Gastrocnemius medialis (tissue), 4 donors: Measurements from ENCODE around the gene PWWP2B. TPM values are rescaled to one million over a fixed set of nuclear protein-coding genes. Genes with fewer than 3 reads are reported as not detected.

Experiments used
- ATAC-seq, 2 donors: fragments of 150-250 bp; one replicate each; pipeline ENCODE4 v1.9.1; 2016
- DNase-seq, 2 donors: peaks; one replicate each; pipeline ENCODE4 v3.0.0-alpha.2; 2019
- H3K27ac ChIP-seq, 4 donors: fragments of 200-600 bp; sonication (generic); 1 replicate in 1 of 4; 2 replicates in 3 of 4; pipeline ENCODE4 v1.5.1; 2016 to 2018; ENCODE audit warnings: mild to moderate bottlenecking in 2 of 4, moderate library complexity in 1 of 4
- H3K27me3 ChIP-seq, 3 donors: fragments of 200-600 bp; sonication (generic) in 2 of 3; 1 replicate in 1 of 3; 2 replicates in 2 of 3; pipeline versions ENCODE4 v1.5.1 to v1.6.0; 2016 to 2019; ENCODE audit warnings: mild to moderate bottlenecking in 1 of 3, moderate library complexity in 1 of 3
- H3K36me3 ChIP-seq, 2 donors: fragments of 200-600 bp; sonication (generic) in 1 of 2; one replicate each; pipeline ENCODE4 v1.5.1; 2017 to 2018
- H3K4me1 ChIP-seq, 2 donors: fragments of 200-600 bp; sonication (generic) in 1 of 2; one replicate each; pipeline ENCODE4 v1.5.1; 2016 to 2017; ENCODE audit warnings: mild to moderate bottlenecking in 2 of 2
- H3K4me3 ChIP-seq, 4 donors: fragments of 200-600 bp; sonication (generic) in 3 of 4; 1 replicate in 1 of 4; 2 replicates in 3 of 4; pipeline ENCODE4 v1.5.1; 2016 to 2019; ENCODE audit warnings: mild to moderate bottlenecking in 2 of 4
- H3K9me3 ChIP-seq, 3 donors: fragments of 200-600 bp; sonication (generic) in 2 of 3; 1 replicate in 1 of 3; 2 replicates in 2 of 3; pipeline ENCODE4 v1.5.1; 2016 to 2019
- POLR2A ChIP-seq, 2 donors: fragments of 450-650 bp; IDR thresholded peaks; one replicate each; pipeline ENCODE4 v1.6.1; 2017; ENCODE audit warnings: antibody characterized with exemption in 2 of 2, mild to moderate bottlenecking in 2 of 2, moderate library complexity in 2 of 2
- in situ Hi-C, 4 donors: fragments of 200-750 bp; cut with MboI; loops; one replicate each; pipeline versions ENCODE4 v1.15.0 to v1.8.0; 2017; ENCODE audit warnings: low sequenced_read_pairs in 4 of 4
- intact Hi-C: fragments of 100-400 bp; cut with DNase I; formaldehyde crosslinking; loops from one replicate; pipeline ENCODE4 v1.15.1; 2023; ENCODE audit warnings: low total_unique reads
- total RNA-seq, 4 donors: library from RNA; depleted of rRNA; stranded (reverse); fragments of >200 nt; gene quantifications; one replicate each; pipeline versions ENCODE4 v1.1.0 to v1.2.3, GENCODE V29; 2016
- TF ChIP-seq, protein P1 (sequence below), 5 experiments: fragments of 450-650 bp in 3 of 5; fragments of 200-600 bp in 2 of 5; sonication (generic) in 2 of 5; IDR thresholded peaks in 4 of 5; conservative IDR thresholded peaks in 1 of 5; 1 replicate in 4 of 5; 2 replicates in 1 of 5; pipeline ENCODE4 v1.5.1; 2016 to 2019; ENCODE audit warnings: antibody characterized with exemption in 5 of 5, mild to moderate bottlenecking in 3 of 5, moderate library complexity in 3 of 5

Gene PWWP2B
- total RNA-seq, 4 donors from 2014 or later, result 22.7 to 30.9 (median 24.4) TPM

DNA sequence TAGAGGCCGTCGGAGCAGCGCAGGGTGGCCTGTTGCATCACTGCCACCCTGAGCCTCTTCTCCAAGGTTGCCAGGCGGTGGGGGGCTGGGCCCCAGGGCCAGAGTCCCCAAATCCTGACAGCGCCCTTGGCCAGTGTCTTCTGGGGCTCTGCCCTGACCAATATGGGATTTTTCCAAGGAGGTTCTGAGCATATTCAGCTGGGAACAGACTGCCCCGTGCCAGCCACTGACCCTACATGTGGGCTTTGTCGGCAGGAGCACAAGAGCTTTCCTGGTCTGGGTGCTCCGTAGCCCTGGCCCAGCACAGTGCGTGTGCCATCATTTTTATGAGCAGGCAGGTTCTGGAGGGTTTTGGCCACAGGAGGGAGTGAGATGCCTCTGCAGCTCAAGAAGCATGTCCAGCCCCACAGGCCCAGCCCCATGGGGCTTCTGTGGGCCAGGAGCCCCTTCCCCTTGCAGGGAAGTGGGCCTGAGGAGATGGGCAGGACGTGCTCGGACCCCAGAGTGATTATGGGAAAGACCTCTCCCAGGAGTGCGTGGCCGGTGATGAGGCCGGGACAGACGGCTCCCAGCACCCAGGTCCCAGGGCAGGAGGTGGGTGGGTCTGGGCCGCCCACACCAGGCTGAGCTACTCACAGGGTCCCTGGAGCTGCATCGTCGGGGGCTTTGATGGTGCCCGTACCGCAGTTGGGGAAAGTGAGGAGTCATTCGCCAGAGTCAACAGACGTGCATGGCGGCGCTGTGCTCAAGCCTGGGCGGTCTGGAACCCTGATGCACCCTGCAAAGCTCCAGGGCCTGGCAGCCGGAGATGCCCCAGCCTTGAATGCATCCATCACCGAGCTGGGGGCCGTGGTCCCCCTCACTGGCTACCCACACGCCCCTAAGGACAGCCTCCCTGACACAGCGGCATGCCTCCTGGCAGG is 66.6 kb downstream of the PWWP2B start:
- in situ Hi-C loops, result loop anchor here in 3 of 4 donors (5.0 to 25.0 kb wide), 3 partner anchors 51 to 251 kb away; no protein-coding TSS in a partner anchor
- ATAC-seq (peak; percentile 47 to 62), DNase-seq (peak; percentile 51 to 62)
- Histone ChIP-seq H3K27ac (peak overlapping the region; percentile 91 to 98 (median 96)), H3K9me3 (no peaks in the 10 kb centered on the region), H3K27me3 (no peaks in the 10 kb centered on the region), H3K4me1 (peaks cover 27 to 32% of the 10 kb centered on the region in 2 donors), H3K4me3 (peak overlapping the region; percentile 19 to 46 (median 30)), H3K36me3 (no peaks in the 10 kb centered on the region)
- intact Hi-C loops, result loop anchor here (1.0 to 10.0 kb wide), 5 partner anchors 43 to 651 kb away; no protein-coding TSS in a partner anchor
- TF ChIP-seq, protein P1, sequence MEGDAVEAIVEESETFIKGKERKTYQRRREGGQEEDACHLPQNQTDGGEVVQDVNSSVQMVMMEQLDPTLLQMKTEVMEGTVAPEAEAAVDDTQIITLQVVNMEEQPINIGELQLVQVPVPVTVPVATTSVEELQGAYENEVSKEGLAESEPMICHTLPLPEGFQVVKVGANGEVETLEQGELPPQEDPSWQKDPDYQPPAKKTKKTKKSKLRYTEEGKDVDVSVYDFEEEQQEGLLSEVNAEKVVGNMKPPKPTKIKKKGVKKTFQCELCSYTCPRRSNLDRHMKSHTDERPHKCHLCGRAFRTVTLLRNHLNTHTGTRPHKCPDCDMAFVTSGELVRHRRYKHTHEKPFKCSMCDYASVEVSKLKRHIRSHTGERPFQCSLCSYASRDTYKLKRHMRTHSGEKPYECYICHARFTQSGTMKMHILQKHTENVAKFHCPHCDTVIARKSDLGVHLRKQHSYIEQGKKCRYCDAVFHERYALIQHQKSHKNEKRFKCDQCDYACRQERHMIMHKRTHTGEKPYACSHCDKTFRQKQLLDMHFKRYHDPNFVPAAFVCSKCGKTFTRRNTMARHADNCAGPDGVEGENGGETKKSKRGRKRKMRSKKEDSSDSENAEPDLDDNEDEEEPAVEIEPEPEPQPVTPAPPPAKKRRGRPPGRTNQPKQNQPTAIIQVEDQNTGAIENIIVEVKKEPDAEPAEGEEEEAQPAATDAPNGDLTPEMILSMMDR (IDR thresholded peaks at IDR 0.05 in 4 of 5, conservative IDR thresholded peaks at IDR 0.05 in 1 of 5), result peak; percentile 19 to 57 (median 47)
- TF ChIP-seq POLR2A (IDR thresholded peaks at IDR 0.05), result no peak

DNA sequence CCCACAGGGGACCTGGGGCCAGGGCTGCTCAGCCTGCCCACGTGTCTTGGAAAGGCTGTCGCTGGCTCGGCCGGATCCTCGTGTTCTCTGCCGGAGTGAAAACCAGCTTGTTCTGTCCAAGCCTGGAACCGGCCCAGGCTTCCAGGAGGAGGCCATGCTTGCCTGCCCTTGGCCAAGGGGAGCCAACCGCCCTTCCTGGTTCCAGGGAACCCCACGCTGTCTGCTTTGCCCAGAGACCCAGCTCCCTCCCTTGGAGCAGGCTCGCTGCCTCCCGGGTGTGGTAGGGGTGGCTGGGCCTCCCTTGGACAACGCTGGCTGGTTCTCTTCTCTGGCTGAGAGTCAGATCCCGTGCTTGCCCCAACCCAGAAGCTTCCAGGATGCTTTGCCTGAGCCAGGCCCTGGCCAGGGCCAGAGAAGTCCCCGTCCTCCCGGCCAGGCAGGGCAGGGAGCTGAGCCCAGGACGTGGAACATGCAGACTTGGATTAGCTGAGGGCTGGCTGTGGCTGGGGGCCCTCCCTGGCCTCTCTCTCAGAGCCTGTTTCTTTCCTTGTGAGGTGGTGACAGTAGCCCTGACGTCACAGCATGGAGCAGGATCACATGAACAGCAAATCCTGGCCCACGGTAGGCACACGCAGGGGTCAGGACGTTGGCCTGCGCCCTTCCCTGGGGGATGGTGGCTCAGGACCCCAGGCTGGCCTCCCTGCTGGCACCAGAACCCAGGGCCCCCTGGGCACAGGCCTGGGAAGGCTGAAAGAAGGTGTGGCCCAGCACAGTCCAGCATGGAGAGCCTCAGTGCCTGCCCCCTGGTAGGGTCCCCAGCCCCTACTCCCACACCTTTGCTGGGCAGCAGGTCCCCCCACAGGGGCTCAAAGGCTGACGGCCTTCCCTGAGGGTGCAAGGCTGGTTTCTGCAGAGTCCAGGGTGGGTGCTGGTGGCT is 67.5 kb downstream of the PWWP2B start:
- Histone ChIP-seq H3K27me3 (no peaks in the 10 kb centered on the region), H3K36me3 (no peaks in the 10 kb centered on the region), H3K27ac (peak overlapping the region; percentile 91 to 98 (median 96)), H3K4me3 (peak overlapping the region; percentile 19 to 46 (median 30)), H3K9me3 (no peaks in the 10 kb centered on the region), H3K4me1 (peaks cover 36 to 38% of the 10 kb centered on the region in 2 donors)
- intact Hi-C loops, result loop anchor here (1.0 to 10.0 kb wide), 5 partner anchors 42 to 650 kb away; no protein-coding TSS in a partner anchor
- peak in 1 of 2 donors; percentile 17 for TF ChIP-seq POLR2A (IDR thresholded peaks at IDR 0.05)
- TF ChIP-seq, protein P1 (IDR thresholded peaks at IDR 0.05 in 4 of 5, conservative IDR thresholded peaks at IDR 0.05 in 1 of 5), result no peak
- ATAC-seq, result peak; percentile 80 to 87
- in situ Hi-C loops, result loop anchor here in 3 of 4 donors (5.0 to 25.0 kb wide), 3 partner anchors 50 to 252 kb away; no protein-coding TSS in a partner anchor
- DNase-seq, result peak; percentile 93 to 95

DNA sequence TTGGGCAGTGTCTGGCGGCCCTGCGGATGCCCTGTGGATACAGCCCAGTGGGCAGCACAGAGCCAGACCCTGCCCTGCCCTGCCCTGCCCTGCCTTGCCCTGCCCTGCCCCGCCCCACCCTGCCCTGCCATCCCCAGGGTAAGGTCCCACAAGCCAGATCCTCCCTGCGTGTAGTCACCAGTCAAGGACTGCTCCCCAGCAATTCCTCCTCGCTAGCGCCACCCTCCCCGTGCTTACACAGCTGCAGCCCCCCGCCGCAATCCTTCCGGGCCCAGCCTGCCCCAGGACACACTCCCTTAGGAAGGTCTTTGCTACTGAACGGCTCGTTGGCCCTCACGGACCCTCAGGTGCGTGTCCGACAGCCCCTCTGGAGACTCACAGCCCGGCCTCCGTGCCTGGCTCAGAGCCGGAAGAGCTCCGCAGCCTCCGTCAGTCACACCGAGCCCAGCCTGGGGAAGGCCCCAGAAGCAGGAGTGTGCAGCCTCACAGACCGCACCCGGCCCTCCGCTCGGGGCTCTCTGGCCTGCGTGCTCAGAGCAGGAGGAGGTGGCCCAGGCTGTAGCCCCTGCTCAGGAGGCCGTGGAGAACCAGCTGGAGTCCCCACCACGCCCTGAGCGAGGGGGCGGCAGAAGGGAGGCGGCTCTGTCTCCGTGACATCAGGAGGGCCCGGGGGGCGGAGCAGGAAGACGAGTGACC is 68.3 kb downstream of the PWWP2B start:
- Histone ChIP-seq H3K4me3 (no peak overlapping the region), H3K27ac (peak overlapping the region; percentile 91 to 98 (median 96)), H3K9me3 (no peaks in the 10 kb centered on the region), H3K27me3 (no peaks in the 10 kb centered on the region), H3K36me3 (no peaks in the 10 kb centered on the region), H3K4me1 (peaks cover 37 to 39% of the 10 kb centered on the region in 2 donors)
- TF ChIP-seq, protein P1 (IDR thresholded peaks at IDR 0.05 in 4 of 5, conservative IDR thresholded peaks at IDR 0.05 in 1 of 5), result no peak
- TF ChIP-seq POLR2A (IDR thresholded peaks at IDR 0.05), result no peak
- intact Hi-C loops, result loop anchor here (2.0 to 10.0 kb wide), 3 partner anchors 41 to 649 kb away; no protein-coding TSS in a partner anchor
- DNase-seq (no peak), ATAC-seq (no peak)
- in situ Hi-C loops, result loop anchor here in 2 of 4 donors (10.0 to 25.0 kb wide), 2 partner anchors 49 to 253 kb away; no protein-coding TSS in a partner anchor
